Thyroid gland (tissue), 4 donors: Measurements from ENCODE around the gene ARHGEF10L.

Experiments
- CTCF ChIP-seq, 6 experiments: fragments of 200-600 bp in 3 of 6; fragments of 450-650 bp in 3 of 6; sonication (generic) in 3 of 6; IDR thresholded peaks; one replicate each; pipeline ENCODE4 v1.5.1; 2016 to 2019; ENCODE audit warnings: antibody characterized with exemption in 6 of 6, mild to moderate bottlenecking in 2 of 6, inconsistent platforms in 1 of 6, moderate library complexity in 1 of 6
- POLR2A ChIP-seq, 2 donors: fragments of 450-650 bp; IDR thresholded peaks; one replicate each; pipeline ENCODE4 v1.6.1; 2017; ENCODE audit warnings: antibody characterized with exemption in 2 of 2, mild to moderate bottlenecking in 2 of 2, moderate library complexity in 1 of 2

GRCh38 chr1:17639703-17640340 is 100.3 kb downstream of the ARHGEF10L start:
- no peak for TF ChIP-seq POLR2A (IDR thresholded peaks at IDR 0.05)
- TF ChIP-seq CTCF (IDR thresholded peaks at IDR 0.05) = no peak
